ENCODE data around the gene TOM1. TPM values are rescaled to one million over a fixed set of nuclear protein-coding genes. Genes with fewer than 3 reads are reported as not detected.
A peak's percentile ranks its signal among the peaks of the same experiment; 100 is the strongest.

TOM1 gene
- total RNA-seq, 1 experiment from 2014 or later: 49.1 TPM

DNA sequence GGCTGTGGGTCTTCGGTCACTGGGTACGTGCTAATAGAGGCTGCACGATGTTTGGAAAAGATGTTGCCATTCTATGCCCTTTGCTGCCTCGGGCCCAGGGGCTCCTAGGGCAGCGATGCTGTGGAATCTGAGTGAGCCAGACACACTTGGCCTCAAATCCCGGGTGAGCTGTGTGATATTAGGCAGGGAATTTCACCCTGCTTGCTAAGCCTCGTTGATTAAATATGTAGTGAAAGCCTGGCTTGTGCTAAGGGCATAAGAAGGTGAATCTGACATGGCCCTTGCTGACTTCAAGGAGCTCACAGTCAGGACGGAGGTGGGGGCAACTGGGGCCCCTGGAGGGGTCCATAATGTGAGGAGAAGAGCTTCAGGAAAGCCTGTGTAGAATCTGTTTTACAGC is 75.8 kb downstream of the TOM1 start:
- H3K9me3 Mint-ChIP-seq (ENCODE audit: low read depth, unreplicated experiment): no peaks in the 10 kb centered on the region
- no peak overlapping the region for H3K4me3 Mint-ChIP-seq (ENCODE audit: low read depth, unreplicated experiment)
- peaks cover 50% of the 10 kb centered on the region for H3K4me1 Mint-ChIP-seq (ENCODE audit: low read depth, unreplicated experiment)
- intact Hi-C loops (cut with micrococcal nuclease; ENCODE audit: unreplicated experiment): no loop called here
- TF ChIP-seq, protein P1, sequence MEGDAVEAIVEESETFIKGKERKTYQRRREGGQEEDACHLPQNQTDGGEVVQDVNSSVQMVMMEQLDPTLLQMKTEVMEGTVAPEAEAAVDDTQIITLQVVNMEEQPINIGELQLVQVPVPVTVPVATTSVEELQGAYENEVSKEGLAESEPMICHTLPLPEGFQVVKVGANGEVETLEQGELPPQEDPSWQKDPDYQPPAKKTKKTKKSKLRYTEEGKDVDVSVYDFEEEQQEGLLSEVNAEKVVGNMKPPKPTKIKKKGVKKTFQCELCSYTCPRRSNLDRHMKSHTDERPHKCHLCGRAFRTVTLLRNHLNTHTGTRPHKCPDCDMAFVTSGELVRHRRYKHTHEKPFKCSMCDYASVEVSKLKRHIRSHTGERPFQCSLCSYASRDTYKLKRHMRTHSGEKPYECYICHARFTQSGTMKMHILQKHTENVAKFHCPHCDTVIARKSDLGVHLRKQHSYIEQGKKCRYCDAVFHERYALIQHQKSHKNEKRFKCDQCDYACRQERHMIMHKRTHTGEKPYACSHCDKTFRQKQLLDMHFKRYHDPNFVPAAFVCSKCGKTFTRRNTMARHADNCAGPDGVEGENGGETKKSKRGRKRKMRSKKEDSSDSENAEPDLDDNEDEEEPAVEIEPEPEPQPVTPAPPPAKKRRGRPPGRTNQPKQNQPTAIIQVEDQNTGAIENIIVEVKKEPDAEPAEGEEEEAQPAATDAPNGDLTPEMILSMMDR (IDR thresholded peaks at IDR 0.05; ENCODE audit: unreplicated experiment): no peak
- no peaks in the 10 kb centered on the region for H3K27me3 Mint-ChIP-seq (ENCODE audit: unreplicated experiment)
- no peak for DNase-seq
- H3K27ac Mint-ChIP-seq (ENCODE audit: unreplicated experiment): no peak overlapping the region
- no TSS peak for BruUV-seq (replicated peaks)
- CTCF ChIA-PET: no interaction called here
- H3K36me3 Mint-ChIP-seq (ENCODE audit: insufficient read depth, unreplicated experiment): peaks cover 28% of the 10 kb centered on the region

DNA sequence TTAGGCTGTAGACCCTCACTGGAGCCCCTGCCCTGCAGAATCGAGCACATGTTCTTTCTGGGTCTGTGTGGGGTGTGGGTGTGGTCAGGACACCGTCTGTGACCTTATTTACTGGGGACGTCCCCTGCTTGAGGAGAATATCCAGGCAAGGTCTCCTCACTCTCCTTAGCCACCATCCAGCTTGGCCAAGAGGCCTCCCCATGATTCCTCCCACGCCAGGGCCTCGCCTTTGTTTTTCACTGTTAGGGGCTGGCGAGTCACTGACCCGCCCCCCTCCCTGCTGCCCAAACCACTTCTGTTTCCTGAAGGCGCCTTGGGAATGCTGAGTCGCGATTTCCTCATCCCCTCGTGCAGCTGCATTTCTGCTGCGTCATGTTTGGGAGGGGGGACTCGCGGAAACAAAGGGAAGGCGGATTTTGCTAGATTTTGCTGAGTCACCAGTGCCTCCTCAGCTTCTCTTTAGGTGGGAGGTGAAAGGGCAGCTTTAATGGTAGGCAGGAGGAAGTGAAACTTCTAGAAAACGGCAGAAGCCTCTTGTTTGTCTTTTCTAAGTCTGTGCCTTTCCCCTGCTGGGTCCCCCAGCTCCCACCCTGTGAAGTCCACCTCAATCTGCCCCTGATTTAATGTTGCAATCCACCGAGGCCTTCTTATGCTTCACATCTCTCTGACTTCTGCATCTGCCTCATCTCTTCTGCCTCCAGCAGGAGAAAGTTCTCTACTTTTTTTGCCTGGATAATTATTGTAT is 77.2 kb downstream of the TOM1 start:
- CTCF ChIA-PET: interaction anchor here (0.7 kb wide), 1 partner anchor 21 kb away, joined by 3 read pairs; no protein-coding TSS in a partner anchor
- Mint-ChIP-seq H3K9me3 (ENCODE audit: low read depth, unreplicated experiment) (no peaks in the 10 kb centered on the region), H3K27ac (ENCODE audit: unreplicated experiment) (peak overlapping the region; percentile 83), H3K4me1 (ENCODE audit: low read depth, unreplicated experiment) (peaks cover 50% of the 10 kb centered on the region), H3K4me3 (ENCODE audit: low read depth, unreplicated experiment) (peak overlapping the region; percentile 59), H3K36me3 (ENCODE audit: insufficient read depth, unreplicated experiment) (peaks cover 36% of the 10 kb centered on the region), H3K27me3 (ENCODE audit: unreplicated experiment) (no peaks in the 10 kb centered on the region)
- DNase-seq: peak; percentile 90
- TF ChIP-seq, protein P1 (IDR thresholded peaks at IDR 0.05; ENCODE audit: unreplicated experiment): no peak
- intact Hi-C loops (cut with micrococcal nuclease; ENCODE audit: unreplicated experiment): no loop called here
- no TSS peak for BruUV-seq (replicated peaks)

DNA sequence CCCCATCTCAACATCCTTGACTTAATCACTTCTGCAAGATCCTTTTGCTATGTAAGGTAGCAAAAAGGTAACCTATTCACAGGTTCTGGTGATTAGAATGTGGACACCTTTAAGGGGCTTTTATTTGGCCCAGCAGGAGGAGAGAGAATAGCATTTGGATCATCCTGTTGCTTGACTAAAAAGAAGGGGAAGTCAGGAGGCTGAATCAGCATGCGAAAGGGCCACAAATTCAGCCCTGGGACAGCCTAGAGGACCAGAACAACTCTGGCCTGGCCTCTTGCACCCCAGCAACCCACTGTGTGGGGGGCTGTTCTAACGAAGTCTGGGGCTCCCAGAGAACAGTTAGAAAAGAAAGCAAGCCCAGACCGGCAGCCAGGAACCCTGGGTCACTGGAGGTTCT is 78.0 kb downstream of the TOM1 start:
- intact Hi-C loops (cut with micrococcal nuclease; ENCODE audit: unreplicated experiment): no loop called here
- Mint-ChIP-seq H3K4me3 (ENCODE audit: low read depth, unreplicated experiment) (no peak overlapping the region), H3K27me3 (ENCODE audit: unreplicated experiment) (no peaks in the 10 kb centered on the region), H3K36me3 (ENCODE audit: insufficient read depth, unreplicated experiment) (peaks cover 31% of the 10 kb centered on the region), H3K27ac (ENCODE audit: unreplicated experiment) (peak overlapping the region; percentile 83), H3K9me3 (ENCODE audit: low read depth, unreplicated experiment) (no peaks in the 10 kb centered on the region), H3K4me1 (ENCODE audit: low read depth, unreplicated experiment) (peaks cover 46% of the 10 kb centered on the region)
- TF ChIP-seq, protein P1 (IDR thresholded peaks at IDR 0.05; ENCODE audit: unreplicated experiment): no peak
- CTCF ChIA-PET: no interaction called here
- BruUV-seq (replicated peaks): no TSS peak
- DNase-seq: no peak

DNA sequence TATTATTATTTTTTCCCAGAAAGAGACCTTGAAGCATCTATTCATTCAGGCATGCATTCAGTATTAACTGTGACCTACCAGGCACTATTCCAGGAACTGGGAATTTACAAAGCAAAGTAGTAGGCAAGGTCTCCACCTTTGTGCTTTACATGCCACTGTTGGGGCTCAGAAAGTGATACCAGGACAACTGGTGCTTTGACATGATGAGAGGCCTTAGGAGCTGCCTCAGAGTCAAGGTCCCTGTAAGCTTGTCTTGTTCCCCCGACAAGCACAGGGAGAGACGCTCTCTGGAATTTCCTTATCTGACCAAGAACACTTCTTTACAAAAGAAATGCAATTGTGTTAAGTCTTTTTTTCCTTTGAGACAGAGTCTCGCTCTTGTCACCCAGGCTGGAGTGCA is 78.9 kb downstream of the TOM1 start:
- no peaks in the 10 kb centered on the region for H3K27me3 Mint-ChIP-seq (ENCODE audit: unreplicated experiment)
- no peak overlapping the region for H3K27ac Mint-ChIP-seq (ENCODE audit: unreplicated experiment)
- peaks cover 46% of the 10 kb centered on the region for H3K4me1 Mint-ChIP-seq (ENCODE audit: low read depth, unreplicated experiment)
- CTCF ChIA-PET: no interaction called here
- no peak for DNase-seq
- no peaks in the 10 kb centered on the region for H3K9me3 Mint-ChIP-seq (ENCODE audit: low read depth, unreplicated experiment)
- intact Hi-C loops (cut with micrococcal nuclease; ENCODE audit: unreplicated experiment): no loop called here
- no TSS peak for BruUV-seq (replicated peaks)
- TF ChIP-seq, protein P1 (IDR thresholded peaks at IDR 0.05; ENCODE audit: unreplicated experiment): no peak
- no peak overlapping the region for H3K4me3 Mint-ChIP-seq (ENCODE audit: low read depth, unreplicated experiment)
- peaks cover 31% of the 10 kb centered on the region for H3K36me3 Mint-ChIP-seq (ENCODE audit: insufficient read depth, unreplicated experiment)

All from Calu3 (cell line).